ENCODE results near the gene FERMT2.

DNA sequence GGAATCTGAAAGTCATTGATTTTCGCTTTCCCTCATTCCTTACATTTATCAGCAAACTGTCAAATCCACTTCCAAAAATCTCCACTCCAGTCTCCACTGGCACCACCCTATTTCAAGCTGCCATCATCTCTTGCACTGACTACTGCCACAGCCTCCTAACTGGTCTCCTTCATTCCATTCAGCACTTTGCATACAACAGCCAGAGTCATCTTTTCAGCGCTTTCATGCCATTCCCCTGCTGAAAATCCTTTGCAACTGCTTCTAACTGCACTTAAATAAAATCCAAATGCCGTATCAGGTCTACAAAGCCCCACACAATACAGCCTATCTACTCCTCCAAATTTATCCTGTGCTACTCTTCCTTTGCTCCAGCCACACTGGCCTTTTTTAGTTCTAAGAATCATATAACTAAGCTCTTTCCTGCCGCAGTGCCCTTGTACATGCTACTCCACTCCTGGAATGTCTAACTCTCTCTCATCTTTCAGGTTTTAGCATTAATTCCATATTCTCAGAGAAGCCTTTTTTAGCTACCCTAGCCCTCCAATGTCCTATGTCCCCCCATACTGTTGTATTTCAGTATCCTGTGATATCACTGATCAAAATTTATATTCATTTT is 21.6 kb downstream of the FERMT2 start:
- TF ChIP-seq, protein P1, sequence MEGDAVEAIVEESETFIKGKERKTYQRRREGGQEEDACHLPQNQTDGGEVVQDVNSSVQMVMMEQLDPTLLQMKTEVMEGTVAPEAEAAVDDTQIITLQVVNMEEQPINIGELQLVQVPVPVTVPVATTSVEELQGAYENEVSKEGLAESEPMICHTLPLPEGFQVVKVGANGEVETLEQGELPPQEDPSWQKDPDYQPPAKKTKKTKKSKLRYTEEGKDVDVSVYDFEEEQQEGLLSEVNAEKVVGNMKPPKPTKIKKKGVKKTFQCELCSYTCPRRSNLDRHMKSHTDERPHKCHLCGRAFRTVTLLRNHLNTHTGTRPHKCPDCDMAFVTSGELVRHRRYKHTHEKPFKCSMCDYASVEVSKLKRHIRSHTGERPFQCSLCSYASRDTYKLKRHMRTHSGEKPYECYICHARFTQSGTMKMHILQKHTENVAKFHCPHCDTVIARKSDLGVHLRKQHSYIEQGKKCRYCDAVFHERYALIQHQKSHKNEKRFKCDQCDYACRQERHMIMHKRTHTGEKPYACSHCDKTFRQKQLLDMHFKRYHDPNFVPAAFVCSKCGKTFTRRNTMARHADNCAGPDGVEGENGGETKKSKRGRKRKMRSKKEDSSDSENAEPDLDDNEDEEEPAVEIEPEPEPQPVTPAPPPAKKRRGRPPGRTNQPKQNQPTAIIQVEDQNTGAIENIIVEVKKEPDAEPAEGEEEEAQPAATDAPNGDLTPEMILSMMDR (IDR thresholded peaks at IDR 0.05), result no peak
- no peak for TF ChIP-seq POLR2AphosphoS5 (IDR thresholded peaks at IDR 0.05)
